GM12878 (cell line): Measurements from ENCODE around the gene ELOF1. TPM values are rescaled to one million over a fixed set of nuclear protein-coding genes. Genes with fewer than 3 reads are reported as not detected.
A peak's percentile ranks its signal among the peaks of the same experiment; 100 is the strongest.

Experiments used
- ATF2 ChIP-seq: IDR thresholded peaks from 2 replicates; pipeline ENCODE4 v1.6.1; 2012; ENCODE audit warnings: low read length, inconsistent platforms
- CREM ChIP-seq: IDR thresholded peaks from 2 replicates; pipeline ENCODE4 v1.6.1; 2014; ENCODE audit warnings: antibody characterized with exemption, low read depth
- DPF2 ChIP-seq: fragments of 450-650 bp; IDR thresholded peaks from 2 replicates; pipeline ENCODE4 v1.6.1; 2017; ENCODE audit warnings: mild to moderate bottlenecking
- EED ChIP-seq: sonication (generic); IDR thresholded peaks from 2 replicates; pipeline ENCODE4 v1.6.1; 2016; ENCODE audit warnings: antibody characterized with exemption, low read depth
- ELK1 ChIP-seq: IDR thresholded peaks from 2 replicates; pipeline ENCODE4 v1.6.1; 2012; ENCODE audit warnings: low read depth, low read length, improper control_type of control experiment
- FOXK2 ChIP-seq: fragments of 450-650 bp; IDR thresholded peaks from 2 replicates; pipeline ENCODE4 v1.6.1; 2017; ENCODE audit warnings: mild to moderate bottlenecking, moderate library complexity
- FOXM1 ChIP-seq: IDR thresholded peaks from 2 replicates; pipeline ENCODE4 v1.6.1; 2012; ENCODE audit warnings: low read depth, mild to moderate bottlenecking, inconsistent platforms, low read length, moderate library complexity
- GATAD2B ChIP-seq: fragments of 450-650 bp; conservative IDR thresholded peaks from 2 replicates; pipeline ENCODE4 v1.6.1; 2017; ENCODE audit warnings: low read depth, mild to moderate bottlenecking, moderate library complexity
- HDAC2 ChIP-seq: fragments of 200-600 bp; sonication (generic); IDR thresholded peaks from 2 replicates; pipeline ENCODE4 v1.6.1; 2017
- IKZF1 ChIP-seq: fragments of 450-650 bp; conservative IDR thresholded peaks from 2 replicates; pipeline ENCODE4 v1.6.1; 2017; ENCODE audit warnings: antibody characterized with exemption, mild to moderate bottlenecking
- MLLT1 ChIP-seq: fragments of 450-650 bp; IDR thresholded peaks from 2 replicates; pipeline ENCODE4 v1.6.1; 2016; ENCODE audit warnings: mild to moderate bottlenecking
- NFYA ChIP-seq: IDR thresholded peaks from 2 replicates; pipeline ENCODE4 v1.6.1; 2011; ENCODE audit warnings: low read depth, mild to moderate bottlenecking, low read length, improper control_type of control experiment, borderline replicate concordance
- NR2C1 ChIP-seq: fragments of 450-650 bp; IDR thresholded peaks from 2 replicates; pipeline ENCODE4 v1.6.1; 2017; ENCODE audit warnings: antibody characterized with exemption, mild to moderate bottlenecking, moderate library complexity
- POLR2AphosphoS2 ChIP-seq: IDR thresholded peaks from 2 replicates; pipeline ENCODE4 v1.6.1; 2011; ENCODE audit warnings: low read depth, mild to moderate bottlenecking, low read length, improper control_type of control experiment, moderate library complexity
- RBBP5 ChIP-seq: fragments of 200-600 bp; sonication (generic); conservative IDR thresholded peaks from 2 replicates; pipeline ENCODE4 v1.6.1; 2016
- RELA ChIP-seq: fragments of 450-650 bp; IDR thresholded peaks from 2 replicates; pipeline ENCODE4 v1.8.0; 2014; ENCODE audit warnings: borderline replicate concordance; ENCODE audit not compliant: partially characterized antibody
- RUNX3 ChIP-seq: IDR thresholded peaks from 2 replicates; pipeline ENCODE4 v1.6.1; 2012; ENCODE audit warnings: low read length, inconsistent platforms
- SIN3A ChIP-seq: IDR thresholded peaks from 2 replicates; pipeline ENCODE4 v1.6.1; 2012; ENCODE audit warnings: low read depth, low read length, improper control_type of control experiment
- SKIL ChIP-seq: fragments of 450-650 bp; IDR thresholded peaks from 2 replicates; pipeline ENCODE4 v1.6.1; 2017; ENCODE audit warnings: mild to moderate bottlenecking, low read depth, inconsistent platforms; ENCODE audit not compliant: poor library complexity, severe bottlenecking
- SPI1 ChIP-seq: IDR thresholded peaks from 2 replicates; pipeline ENCODE4 v1.6.1; 2011; ENCODE audit warnings: low read depth, mild to moderate bottlenecking, low read length, moderate library complexity, borderline replicate concordance; ENCODE audit not compliant: insufficient read depth
- SREBF2 ChIP-seq: IDR thresholded peaks from 2 replicates; pipeline ENCODE4 v1.6.1; 2012; ENCODE audit warnings: mild to moderate bottlenecking, low read length
- STAT1 ChIP-seq: fragments of 450-650 bp; conservative IDR thresholded peaks from 2 replicates; pipeline ENCODE4 v1.6.1; 2014; ENCODE audit warnings: antibody characterized with exemption, mild to moderate bottlenecking
- TAF1 ChIP-seq: IDR thresholded peaks from 2 replicates; pipeline ENCODE4 v1.6.1; 2011; ENCODE audit warnings: mild to moderate bottlenecking, low read depth, low read length, borderline replicate concordance
- YY1 ChIP-seq: IDR thresholded peaks from 2 replicates; pipeline ENCODE4 v1.6.1; 2011; ENCODE audit warnings: low read depth, mild to moderate bottlenecking, low read length
- ZNF207 ChIP-seq: fragments of 450-650 bp; IDR thresholded peaks from 2 replicates; pipeline ENCODE4 v1.6.1; 2014; ENCODE audit warnings: antibody characterized with exemption, mild to moderate bottlenecking, borderline replicate concordance
- ZZZ3 ChIP-seq: IDR thresholded peaks from 2 replicates; pipeline ENCODE4 v1.6.1; 2011; ENCODE audit warnings: low read depth; ENCODE audit not compliant: control insufficient read depth, insufficient read length
- polyA plus RNA-seq, 11 experiments: library from polyadenylated mRNA; depleted of rRNA in 4 of 11; unstranded in 6 of 11; stranded (reverse) in 5 of 11; fragments of >200 nt; fragmentation: Nextera tagmentation in 4 of 11; fragmentation: Illumina TruSeq in 1 of 11; extraction: Ambion mirVana in 4 of 11; extraction: Trizol in 1 of 11; gene quantifications; 1 replicate in 1 of 11; 2 replicates in 10 of 11; pipeline versions ENCODE4 v1.2.1 to v1.2.3, GENCODE V29; 2011 to 2016; ENCODE audit warnings: inconsistent platforms in 2 of 11, missing spikeins in 2 of 11, low read depth in 1 of 11
- total RNA-seq, 4 experiments: library from RNA; depleted of rRNA in 3 of 4; stranded (reverse); fragments of >200 nt in 3 of 4; fragmentation: Illumina TruSeq in 1 of 4; extraction: Trizol in 1 of 4; gene quantifications; 2 replicates each; pipeline versions ENCODE4 v1.2.1 to v1.2.3, GENCODE V29; 2013 to 2021

Gene ELOF1
- total and polyA plus RNA-seq, 10 of the 15 experiments (the other 5 are each of a cell fraction or from before 2014, with no cell fraction given), result 11.7 to 124 (median 92.9) TPM

DNA sequence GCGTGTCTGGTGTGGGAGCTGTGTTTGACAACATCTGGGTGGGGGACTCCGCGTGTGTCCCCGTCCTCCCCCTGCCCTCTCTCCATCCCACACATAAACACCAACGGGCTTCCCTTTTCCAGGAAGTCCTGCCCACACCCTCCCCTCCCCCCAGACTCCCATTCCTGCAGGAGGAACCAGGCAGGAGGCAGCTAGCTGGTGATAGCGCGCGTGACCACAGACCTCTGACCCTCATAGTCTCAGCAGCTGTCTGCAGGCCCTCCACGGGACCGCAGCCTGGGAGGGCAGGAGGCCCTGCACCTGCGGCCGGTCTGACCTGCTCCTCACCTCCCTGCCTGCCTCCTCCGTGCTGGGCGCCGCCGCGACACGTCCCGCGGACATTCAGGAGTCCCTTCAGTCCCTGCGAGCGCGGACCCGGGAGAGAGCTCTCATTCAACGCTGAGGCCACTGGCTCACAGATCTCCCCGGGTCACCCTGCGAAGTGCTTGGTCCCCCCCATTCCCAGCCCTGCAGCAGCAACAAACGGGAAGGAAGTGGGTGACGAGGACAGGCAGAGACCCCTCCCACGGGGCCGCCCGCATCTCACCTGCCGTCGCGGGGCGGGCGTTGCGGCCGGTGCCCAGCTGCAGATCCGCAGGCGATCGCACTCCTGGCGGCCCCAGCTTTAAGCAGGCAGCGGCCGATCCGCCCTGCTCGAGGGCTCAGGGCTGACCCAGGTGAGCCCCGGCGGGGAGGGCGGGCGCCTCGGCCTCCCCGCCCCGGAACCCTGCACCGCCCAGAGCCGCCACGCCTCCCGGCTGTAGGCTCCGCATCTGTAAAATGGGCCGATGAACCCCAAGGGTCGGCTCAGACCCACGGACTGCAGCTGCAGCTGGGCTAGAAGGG lies 19.5 kb upstream of the ELOF1 start (continued):
- no peak for TF ChIP-seq NFYA
- TF ChIP-seq ZZZ3, result no peak
- TF ChIP-seq SKIL, result no peak
- TF ChIP-seq DPF2, result 0 out of 2 replicates have a peak, but pooled peaks have one; percentile 51
- 0 out of 2 replicates have a peak, but pooled peaks have one; percentile 18 for TF ChIP-seq MLLT1
- TF ChIP-seq STAT1, result no peak
- TF ChIP-seq RBBP5, result no peak
- TF ChIP-seq NR2C1, result 0 out of 2 replicates have a peak, but pooled peaks have one; percentile 33
- TF ChIP-seq SIN3A, result no peak
- TF ChIP-seq YY1, result no peak
- no peak for TF ChIP-seq HDAC2
- no peak for TF ChIP-seq POLR2AphosphoS2
- TF ChIP-seq SREBF2, result no peak
- TF ChIP-seq FOXM1, result no peak
- TF ChIP-seq RELA, result no peak
- TF ChIP-seq SPI1, result no peak
- TF ChIP-seq GATAD2B, result peak; percentile 41
- TF ChIP-seq TAF1, result no peak
- TF ChIP-seq CREM, result 0 out of 2 replicates have a peak, but pooled peaks have one; percentile 3
- TF ChIP-seq ATF2, result no peak
- TF ChIP-seq EED, result no peak
- peak; percentile 60 for TF ChIP-seq RUNX3
- no peak for TF ChIP-seq ELK1
- TF ChIP-seq IKZF1, result peak; percentile 73
- TF ChIP-seq FOXK2, result no peak
- no peak for TF ChIP-seq ZNF207
